DOHH2 (cell line): ENCODE measurements around the gene NBAS.

Experiments
- CTCF ChIP-seq: fragments of 200-600 bp; sonication (generic); IDR thresholded peaks from one replicate; pipeline ENCODE4 v1.5.1; 2014; ENCODE audit warnings: antibody characterized with exemption, mild to moderate bottlenecking, low read depth, low read length; ENCODE audit not compliant: poor library complexity, severe bottlenecking
- EZH2phosphoT487 ChIP-seq: fragments of 200-600 bp; sonication (generic); IDR thresholded peaks from 2 replicates; pipeline ENCODE4 v1.6.1; 2017; ENCODE audit warnings: borderline replicate concordance, mild to moderate bottlenecking, antibody characterized with exemption, low read length, moderate library complexity, mixed read lengths

- TF ChIP-seq CTCF = no peak
- TF ChIP-seq EZH2phosphoT487 = no peak
Observed at GRCh38 chr2:15603948-15604347, 42.8 kb upstream of the NBAS start.
